Stimulated activated effector memory CD8-positive, alpha-beta T cell treated with anti-CD3 and anti-CD28 coated beads, Interleukin-12 subunit alpha, Interleukin-12 subunit beta, amount 100 ng/mL, for 72 hours (primary cell): ENCODE results near the gene DBNDD2.

Source experiments
- ATAC-seq: fragments of 150-1000 bp; cut with Tn5 transposase; 2 replicates; pipeline ENCODE4 v1.10.0; 2021
- DNase-seq, 2 donors: peaks; one replicate each; pipeline ENCODE4 v3.0.0; 2021 to 2022; ENCODE audit warnings: low spot score in 2 of 2
- H3K27ac Mint-ChIP-seq: one replicate; pipeline ENCODE4 v1.8.0; 2022; ENCODE audit warnings: mild to moderate bottlenecking, mixed read lengths
- H3K36me3 Mint-ChIP-seq: one replicate; pipeline ENCODE4 v1.8.0; 2022; ENCODE audit warnings: mild to moderate bottlenecking, mixed read lengths
- H3K4me1 Mint-ChIP-seq: one replicate; pipeline ENCODE4 v1.8.0; 2022; ENCODE audit warnings: mixed read lengths
- H3K4me3 Mint-ChIP-seq: one replicate; pipeline ENCODE4 v1.8.0; 2022; ENCODE audit warnings: mild to moderate bottlenecking, mixed read lengths
- H3K9me3 Mint-ChIP-seq: one replicate; pipeline ENCODE4 v1.8.0; 2022; ENCODE audit warnings: mixed read lengths

DBNDD2 gene

DNA sequence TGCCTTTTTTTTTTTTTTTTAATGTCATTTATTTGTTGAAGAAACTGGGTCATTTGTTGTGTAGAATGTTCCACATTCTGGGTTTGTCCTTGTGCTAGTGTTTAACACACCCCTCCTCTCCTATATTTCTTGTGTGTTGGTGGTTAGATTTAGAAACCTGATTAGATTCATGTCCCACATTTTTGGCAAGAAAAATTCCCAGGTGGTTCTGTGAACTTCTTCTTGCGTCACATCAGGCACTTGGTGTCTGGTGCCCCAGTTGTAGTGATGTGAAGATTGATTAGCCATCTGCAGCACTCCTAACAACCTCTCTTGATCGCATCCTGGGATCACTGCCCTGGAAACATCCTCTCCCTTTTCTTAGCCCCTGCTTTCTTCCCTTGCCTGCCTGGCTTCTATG lies 15.6 kb downstream of the DBNDD2 start:
- Mint-ChIP-seq H3K36me3 (peaks cover 84% of the 10 kb centered on the region), H3K27ac (peak overlapping the region; percentile 65), H3K4me1 (peaks cover 20% of the 10 kb centered on the region), H3K9me3 (no peaks in the 10 kb centered on the region), H3K4me3 (no peak overlapping the region)
- ATAC-seq (no peak), DNase-seq (no peak)

DNA sequence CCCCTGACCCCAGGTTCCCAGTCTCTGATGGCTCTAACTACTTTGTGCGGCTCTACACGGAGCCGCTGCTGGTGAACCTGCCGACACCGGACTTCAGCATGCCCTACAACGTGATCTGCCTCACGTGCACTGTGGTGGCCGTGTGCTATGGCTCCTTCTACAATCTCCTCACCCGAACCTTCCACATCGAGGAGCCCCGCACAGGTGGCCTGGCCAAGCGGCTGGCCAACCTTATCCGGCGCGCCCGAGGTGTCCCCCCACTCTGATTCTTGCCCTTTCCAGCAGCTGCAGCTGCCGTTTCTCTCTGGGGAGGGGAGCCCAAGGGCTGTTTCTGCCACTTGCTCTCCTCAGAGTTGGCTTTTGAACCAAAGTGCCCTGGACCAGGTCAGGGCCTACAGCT lies 17.5 kb downstream of the DBNDD2 start:
- Mint-ChIP-seq H3K27ac (no peak overlapping the region), H3K4me1 (peaks cover under 1% of the 10 kb centered on the region), H3K9me3 (no peaks in the 10 kb centered on the region), H3K4me3 (no peak overlapping the region), H3K36me3 (peaks cover 66% of the 10 kb centered on the region)
- ATAC-seq, result no peak
- DNase-seq, result no peak

DNA sequence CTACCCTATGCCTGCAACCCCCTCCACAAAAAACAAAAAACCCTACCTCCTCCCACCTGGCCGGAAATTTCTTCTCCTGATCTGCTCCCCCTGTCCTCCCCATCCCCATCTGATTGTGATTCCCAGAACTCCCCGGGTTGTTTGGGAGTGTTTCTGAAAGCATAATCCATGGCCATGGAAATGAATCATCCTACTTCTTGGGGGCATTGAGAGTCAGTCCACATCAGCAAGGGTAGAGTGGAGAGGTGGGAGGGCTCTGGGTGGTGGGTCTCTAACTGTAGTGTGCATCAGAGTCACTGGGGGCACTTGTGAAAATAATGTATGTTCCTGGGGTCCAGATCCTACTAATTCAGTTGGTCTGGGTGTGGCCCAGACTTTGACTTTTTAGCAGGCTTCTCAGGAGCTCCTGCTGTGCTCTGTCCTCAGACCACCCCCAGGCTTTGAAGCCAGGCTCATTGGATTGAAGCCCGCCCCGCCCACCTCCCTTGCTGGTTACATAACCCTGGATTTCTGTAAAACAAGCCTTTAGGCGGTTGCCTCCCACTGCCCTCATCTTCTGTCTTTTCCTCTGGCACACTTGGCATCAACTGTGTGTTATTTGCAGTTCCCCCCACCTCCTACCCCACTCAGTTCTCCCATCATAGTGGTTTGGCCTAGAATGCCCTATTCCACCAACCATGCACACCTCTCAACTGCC lies 18.4 kb downstream of the DBNDD2 start:
- Mint-ChIP-seq H3K4me3 (no peak overlapping the region), H3K4me1 (no peaks in the 10 kb centered on the region), H3K9me3 (no peaks in the 10 kb centered on the region), H3K27ac (peak overlapping the region; percentile 27), H3K36me3 (peaks cover 62% of the 10 kb centered on the region)
- DNase-seq (no peak), ATAC-seq (no peak)

DNA sequence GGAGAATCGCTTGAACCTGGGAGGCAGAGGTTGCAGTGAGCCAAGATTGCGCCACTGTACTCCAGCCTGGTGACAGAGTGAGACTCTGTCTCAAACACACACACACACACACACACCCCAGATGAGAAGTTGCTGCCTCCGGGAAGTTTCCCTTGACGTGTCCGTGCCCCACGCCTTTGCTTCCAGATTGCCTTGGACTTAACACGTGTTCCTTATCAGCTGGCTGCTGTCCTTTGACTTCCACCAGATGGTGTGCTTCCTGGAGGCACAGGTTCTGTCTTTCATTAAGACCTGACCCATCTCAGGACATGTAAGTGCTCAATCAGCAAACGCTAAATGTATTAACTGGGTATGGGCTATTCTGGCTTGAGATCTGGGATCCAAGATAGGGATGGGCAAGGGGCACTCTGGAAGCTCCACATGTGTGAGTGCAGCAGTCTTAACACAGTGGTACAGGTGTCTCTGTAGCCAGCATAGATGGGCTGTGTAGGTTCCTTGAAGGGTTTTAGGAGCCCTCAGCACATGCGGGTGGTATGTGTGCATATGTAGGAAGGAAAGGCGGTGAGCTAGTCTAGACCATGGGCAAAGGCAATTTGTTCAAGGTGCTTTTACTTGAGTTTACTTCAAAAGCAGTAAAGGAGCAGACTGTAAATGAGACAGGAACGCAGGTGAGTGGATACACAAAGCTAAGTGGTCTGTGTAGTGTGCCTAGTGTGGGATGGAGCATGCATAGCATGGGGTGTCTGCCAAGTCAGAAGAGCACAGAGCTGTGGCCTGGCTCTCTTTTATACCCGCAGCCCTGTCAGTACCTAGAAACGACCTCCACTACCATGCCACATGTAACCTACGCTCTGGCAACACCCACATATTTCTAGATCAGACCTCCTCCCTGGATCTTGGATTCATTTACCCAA lies 19.4 kb downstream of the DBNDD2 start:
- Mint-ChIP-seq H3K4me3 (no peak overlapping the region), H3K9me3 (no peaks in the 10 kb centered on the region), H3K36me3 (peaks cover 53% of the 10 kb centered on the region), H3K4me1 (peaks cover 7% of the 10 kb centered on the region), H3K27ac (peak overlapping the region; percentile 27)
- DNase-seq (no peak), ATAC-seq (no peak)

DNA sequence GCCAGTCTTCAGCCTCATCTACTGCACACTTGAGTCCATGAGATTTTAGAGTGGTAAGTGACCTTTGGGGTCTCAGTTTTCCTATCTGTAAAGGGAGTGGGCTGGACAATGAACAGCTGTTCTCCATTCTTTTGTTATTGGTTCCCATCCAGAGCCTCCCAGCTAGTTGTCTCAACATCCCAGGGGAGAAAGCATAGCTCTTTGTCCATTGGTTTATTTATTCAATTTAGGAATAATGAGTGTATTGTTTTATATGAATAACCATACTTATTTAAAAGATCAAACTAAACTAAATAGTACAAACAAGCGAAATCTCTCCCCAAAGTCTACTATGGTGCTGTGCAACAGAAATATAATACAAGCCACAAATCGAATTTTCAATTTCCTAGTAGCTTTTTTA lies 21.5 kb downstream of the DBNDD2 start:
- Mint-ChIP-seq H3K36me3 (peaks cover 38% of the 10 kb centered on the region), H3K4me3 (no peak overlapping the region), H3K4me1 (peaks cover 7% of the 10 kb centered on the region), H3K27ac (no peak overlapping the region), H3K9me3 (no peaks in the 10 kb centered on the region)
- ATAC-seq, result no peak
- DNase-seq, result no peak

DNA sequence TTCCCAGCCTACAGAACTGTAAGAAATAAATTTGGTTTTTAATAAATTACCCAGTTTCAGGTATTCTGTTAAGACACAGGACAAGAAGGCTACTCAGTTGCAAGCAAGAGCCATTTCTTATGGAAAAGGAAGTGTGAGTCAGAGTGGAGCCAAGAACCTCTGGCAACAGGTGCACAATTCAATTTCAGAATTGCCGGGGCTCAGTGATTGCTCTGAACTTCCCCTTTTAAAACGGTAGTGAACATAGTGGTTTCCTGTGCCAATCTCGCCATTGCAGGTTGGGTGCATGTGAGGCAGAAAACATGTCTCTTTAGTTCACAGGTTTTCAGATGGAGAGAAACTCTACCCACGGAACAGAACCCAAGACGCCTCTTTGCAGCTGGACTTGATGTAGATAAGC lies 24.2 kb downstream of the DBNDD2 start:
- DNase-seq (no peak), ATAC-seq (no peak)
- no peak overlapping the region for H3K4me3 Mint-ChIP-seq
- peaks cover 13% of the 10 kb centered on the region for H3K36me3 Mint-ChIP-seq
- H3K4me1 Mint-ChIP-seq, result peaks cover 14% of the 10 kb centered on the region
- H3K27ac Mint-ChIP-seq, result no peak overlapping the region
- no peaks in the 10 kb centered on the region for H3K9me3 Mint-ChIP-seq

DNA sequence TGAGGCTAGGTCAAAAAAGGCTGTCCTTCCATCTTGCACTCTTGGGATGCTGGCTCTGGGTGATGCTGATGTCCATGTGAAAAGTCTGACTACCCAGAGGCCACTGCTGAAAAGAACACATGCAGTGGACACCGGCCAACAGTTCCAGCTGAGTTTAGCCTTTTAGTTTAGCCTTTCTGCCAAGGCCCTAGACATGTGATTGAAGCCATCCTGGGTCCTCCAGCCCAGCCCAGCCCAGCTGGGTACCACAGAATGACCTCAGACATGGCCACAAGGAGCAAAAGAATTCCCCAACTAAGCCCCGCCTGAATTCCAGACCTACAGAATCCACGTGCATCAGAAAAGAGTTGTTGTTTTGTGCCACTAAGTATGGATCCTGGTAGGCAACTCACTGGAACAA lies 25.2 kb downstream of the DBNDD2 start:
- no peak for DNase-seq
- peaks cover 14% of the 10 kb centered on the region for H3K4me1 Mint-ChIP-seq
- H3K4me3 Mint-ChIP-seq, result no peak overlapping the region
- no peak overlapping the region for H3K27ac Mint-ChIP-seq
- H3K9me3 Mint-ChIP-seq, result no peaks in the 10 kb centered on the region
- no peak for ATAC-seq
- peaks cover 13% of the 10 kb centered on the region for H3K36me3 Mint-ChIP-seq

DNA sequence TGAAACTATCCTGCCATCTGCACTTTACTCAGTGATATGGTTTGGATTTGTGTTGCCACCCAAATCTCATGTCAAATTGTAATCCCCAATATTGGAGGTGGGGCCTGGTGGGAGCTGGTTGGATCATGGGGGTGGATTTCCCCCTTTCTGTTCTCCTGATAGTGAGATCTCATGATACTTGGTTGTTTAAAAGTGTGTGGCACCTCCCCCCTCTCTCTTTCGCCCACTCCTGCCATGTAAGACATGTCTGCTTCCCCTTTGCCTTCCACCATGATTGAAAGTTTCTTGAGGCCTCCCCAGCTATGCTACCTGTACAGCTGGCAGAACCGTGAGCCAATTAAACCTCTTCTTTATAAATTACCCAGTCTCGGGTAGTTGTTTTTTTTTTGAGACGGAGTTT lies 25.9 kb downstream of the DBNDD2 start:
- no peak overlapping the region for H3K4me3 Mint-ChIP-seq

DNA sequence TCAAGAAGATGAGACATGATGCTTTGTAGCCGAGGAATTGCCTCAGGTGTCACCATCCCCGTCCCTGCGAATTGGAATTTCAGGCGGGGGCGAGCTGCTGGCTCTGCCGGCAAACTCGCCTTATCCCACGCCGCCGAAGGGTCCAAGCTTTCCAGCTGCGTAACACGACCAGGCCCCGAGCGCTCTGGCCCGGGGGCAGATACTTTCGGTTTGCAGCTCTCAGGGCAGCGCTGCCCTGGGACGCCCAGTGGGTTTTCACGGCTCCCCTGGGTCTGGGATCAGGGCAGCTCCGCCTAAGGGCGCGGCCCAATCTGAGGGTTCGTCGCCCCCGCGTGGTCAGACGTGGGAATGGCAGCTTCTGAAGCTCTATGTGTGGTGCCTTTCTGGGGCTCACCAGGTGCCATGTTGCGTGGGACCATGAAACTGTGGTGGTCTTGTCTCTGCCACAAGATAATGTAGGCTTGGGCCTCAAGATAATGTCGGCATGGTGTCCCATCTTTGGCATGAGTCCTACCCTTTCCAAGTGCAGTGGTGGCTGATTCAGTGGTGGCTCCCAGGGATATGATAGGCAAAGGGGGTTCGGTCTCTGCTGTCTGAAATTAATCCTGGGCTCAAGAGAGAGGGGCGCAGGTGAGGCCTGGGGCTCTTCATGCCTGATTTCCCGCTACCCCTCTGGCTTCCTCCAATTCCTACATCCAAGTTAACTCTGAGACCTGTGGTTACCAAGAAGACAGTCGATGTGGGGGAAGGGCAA lies 28.8 kb downstream of the DBNDD2 start:
- Mint-ChIP-seq H3K36me3 (peaks cover 7% of the 10 kb centered on the region), H3K27ac (peak overlapping the region; percentile 50), H3K4me1 (peaks cover 14% of the 10 kb centered on the region), H3K9me3 (no peaks in the 10 kb centered on the region), H3K4me3 (peak overlapping the region; percentile 73)
- DNase-seq (peak; percentile 90 to 95), ATAC-seq (peak; percentile 100)

More for the DNA sequence above, 25.9 kb downstream of the DBNDD2 start:
- peaks cover 13% of the 10 kb centered on the region for H3K36me3 Mint-ChIP-seq
- ATAC-seq (no peak), DNase-seq (no peak)
- H3K27ac Mint-ChIP-seq, result no peak overlapping the region
- H3K4me1 Mint-ChIP-seq, result peaks cover 14% of the 10 kb centered on the region
- no peaks in the 10 kb centered on the region for H3K9me3 Mint-ChIP-seq

DNA sequence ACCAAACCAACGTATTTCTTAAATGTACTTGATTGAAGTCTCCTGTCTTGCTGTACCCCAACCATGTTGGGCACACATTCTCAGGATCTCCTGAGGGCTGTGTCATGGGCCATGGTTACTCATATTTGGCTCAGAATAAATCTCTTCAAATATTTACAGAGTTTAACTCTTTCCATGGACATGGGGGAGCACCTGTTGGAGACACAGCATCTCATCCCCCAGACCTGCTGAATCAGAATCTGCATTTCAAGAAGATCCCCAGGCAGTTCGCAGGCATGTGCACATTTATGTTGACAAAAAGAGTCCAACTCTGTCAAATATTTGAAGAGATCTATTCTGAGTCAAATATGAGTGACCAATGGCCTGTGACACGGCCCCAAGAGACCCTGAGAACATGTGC lies 32.3 kb downstream of the DBNDD2 start:
- H3K36me3 Mint-ChIP-seq, result no peaks in the 10 kb centered on the region
- no peaks in the 10 kb centered on the region for H3K9me3 Mint-ChIP-seq
- no peak overlapping the region for H3K4me3 Mint-ChIP-seq
- DNase-seq (no peak), ATAC-seq (no peak)
- H3K4me1 Mint-ChIP-seq, result peaks cover 27% of the 10 kb centered on the region
- H3K27ac Mint-ChIP-seq, result no peak overlapping the region

DNA sequence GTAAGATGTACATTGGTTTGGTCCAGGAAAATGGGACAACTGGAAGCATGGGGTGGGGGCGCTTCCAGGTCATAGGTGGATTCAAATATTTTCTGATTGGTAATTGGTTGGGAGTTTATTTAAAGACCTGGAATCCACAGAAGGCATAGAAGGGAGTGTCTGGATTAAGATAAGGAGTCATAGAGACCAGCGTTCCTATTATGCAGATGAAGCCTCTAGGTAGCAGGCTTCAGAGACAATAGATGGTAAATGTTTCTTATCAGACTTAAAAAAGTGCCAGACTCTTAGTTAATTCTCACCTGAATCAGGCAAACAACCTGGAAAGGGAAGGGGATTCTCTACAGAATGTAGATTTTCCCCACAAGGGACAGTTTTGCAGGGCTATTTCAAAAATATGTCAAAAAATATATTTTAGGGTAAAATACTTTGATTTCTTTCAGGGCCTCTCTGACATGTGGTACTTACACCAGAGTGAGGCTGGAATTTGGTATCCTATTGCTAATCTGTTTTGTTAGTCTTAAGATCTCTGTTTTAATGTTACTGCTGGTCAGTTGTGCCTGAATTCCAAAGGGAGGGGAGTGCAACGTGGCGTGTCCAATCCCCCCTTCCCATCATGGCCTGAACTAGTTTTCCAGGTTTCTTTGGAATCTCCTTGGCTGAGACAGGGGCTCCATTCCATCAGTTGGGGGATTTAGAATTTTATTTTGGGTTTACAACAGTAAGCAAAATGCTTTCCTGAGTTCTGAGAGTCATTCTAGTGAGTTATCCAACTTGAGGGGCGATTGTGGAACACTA lies 33.0 kb downstream of the DBNDD2 start:
- Mint-ChIP-seq H3K4me1 (peaks cover 31% of the 10 kb centered on the region), H3K9me3 (no peaks in the 10 kb centered on the region), H3K36me3 (no peaks in the 10 kb centered on the region), H3K4me3 (no peak overlapping the region), H3K27ac (no peak overlapping the region)
- DNase-seq, result no peak
- ATAC-seq, result no peak

DNA sequence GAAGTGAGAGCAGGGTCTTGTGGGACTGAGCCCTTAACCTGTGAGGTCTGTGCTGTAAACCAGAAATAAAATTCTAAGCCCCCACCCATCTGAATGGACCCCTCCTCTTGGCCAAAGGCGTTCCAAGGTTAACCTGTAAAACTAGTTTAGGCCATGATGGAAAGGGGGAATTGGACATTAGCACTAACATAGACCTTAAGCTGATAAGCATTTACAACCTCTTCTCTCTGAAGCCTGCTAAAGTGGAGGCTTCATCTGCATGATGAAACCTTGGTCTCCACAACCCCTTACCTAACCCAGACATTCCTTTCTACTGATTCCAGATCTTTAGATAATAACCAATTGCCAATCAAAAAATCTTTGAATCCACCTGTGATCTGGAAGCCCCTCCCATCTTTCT lies 33.7 kb downstream of the DBNDD2 start:
- DNase-seq (no peak), ATAC-seq (no peak)
- Mint-ChIP-seq H3K27ac (peak overlapping the region; percentile 7), H3K9me3 (no peaks in the 10 kb centered on the region), H3K36me3 (no peaks in the 10 kb centered on the region), H3K4me1 (peaks cover 29% of the 10 kb centered on the region), H3K4me3 (no peak overlapping the region)

DNA sequence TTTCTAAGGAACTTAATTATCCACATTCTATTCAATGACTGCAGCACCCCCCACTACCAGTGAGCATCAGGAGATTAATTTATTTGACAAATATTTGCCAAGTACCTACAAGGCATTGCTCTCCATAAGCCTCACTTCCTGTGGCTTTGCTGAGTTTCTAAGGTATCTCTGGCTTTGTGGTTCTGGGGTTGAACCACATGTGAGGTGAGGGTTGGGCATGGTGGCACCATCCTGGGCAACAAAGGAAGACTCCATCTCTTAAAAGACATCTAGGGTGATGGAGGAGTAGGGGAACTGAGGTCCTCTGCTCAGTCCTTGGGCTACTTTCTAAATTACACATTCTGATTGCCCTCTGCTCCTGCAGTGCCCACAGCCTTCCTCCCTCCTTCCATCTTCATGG lies 36.0 kb downstream of the DBNDD2 start:
- DNase-seq (no peak), ATAC-seq (peak; percentile 67)
- Mint-ChIP-seq H3K4me1 (peaks cover 24% of the 10 kb centered on the region), H3K27ac (no peak overlapping the region), H3K4me3 (no peak overlapping the region), H3K9me3 (no peaks in the 10 kb centered on the region), H3K36me3 (no peaks in the 10 kb centered on the region)

DNA sequence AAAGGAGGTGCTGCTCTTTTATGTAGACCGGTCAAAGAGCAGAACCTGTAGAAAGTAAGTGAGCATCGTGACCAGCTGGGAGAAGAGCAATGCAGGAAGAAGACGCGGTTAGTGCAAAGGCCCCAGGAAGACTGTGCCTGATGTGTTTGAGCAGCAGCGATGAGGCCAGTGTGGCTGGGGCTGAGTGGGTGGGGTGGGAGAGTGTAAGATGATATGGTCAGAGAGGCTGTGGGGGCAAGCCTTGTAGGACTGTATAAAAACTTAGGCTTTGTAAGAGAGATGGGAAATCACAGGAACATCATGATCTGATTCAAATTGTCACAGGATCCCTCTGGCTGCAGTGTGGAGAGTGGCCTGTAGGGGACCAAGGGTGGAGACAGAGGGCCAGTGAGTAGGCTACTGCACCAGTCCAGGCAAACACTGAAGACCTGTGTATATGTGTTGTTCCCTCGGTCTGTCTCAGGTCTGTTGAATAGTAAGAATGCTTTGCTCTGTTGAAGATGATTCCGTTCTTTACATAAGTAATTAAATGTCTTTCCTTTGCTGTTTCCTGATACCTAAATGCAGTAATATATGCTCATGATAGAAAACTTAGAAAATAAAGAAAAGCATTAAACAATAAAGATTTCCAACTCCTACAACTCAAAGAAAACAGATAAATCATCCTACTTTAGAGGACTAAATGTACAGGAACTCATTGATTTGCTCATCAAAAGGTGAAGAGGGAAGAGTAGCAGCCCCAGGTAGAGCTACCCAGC lies 37.9 kb downstream of the DBNDD2 start:
- ATAC-seq (peak; percentile 74), DNase-seq (peak in 1 of 2 donors; percentile 66)
- Mint-ChIP-seq H3K27ac (no peak overlapping the region), H3K9me3 (no peaks in the 10 kb centered on the region), H3K4me3 (no peak overlapping the region), H3K4me1 (peaks cover 24% of the 10 kb centered on the region), H3K36me3 (no peaks in the 10 kb centered on the region)
